WTC11 (cell line): ENCODE measurements around the gene TSSK2. TPM values are rescaled to one million over a fixed set of nuclear protein-coding genes. Genes with fewer than 3 reads are reported as not detected.

Experiments
- ATAC-seq: fragments of 200-7000 bp; cut with Tn5 transposase; 2 replicates; pipeline ENCODE4 v1.10.0; 2021; ENCODE audit warnings: mild to moderate bottlenecking, moderate library complexity
- CTCF ChIA-PET: fragments of 300-600 bp; sonication (Branson Sonifier 250); formaldehyde crosslinking; loops from one replicate; lab custom pipeline; 2021; ENCODE audit warnings: antibody characterized with exemption; lab: Charles Lee
- POLR2A ChIA-PET: fragments of 350-600 bp; sonication (Branson Sonifier 250); formaldehyde crosslinking; loops from one replicate; lab custom pipeline; 2021; ENCODE audit warnings: antibody characterized with exemption; lab: Charles Lee
- DNase-seq: peaks from one replicate; pipeline ENCODE4 v3.0.0; 2021; ENCODE audit warnings: low spot score
- H3K27ac Mint-ChIP-seq: 2 replicates; pipeline ENCODE4 v1.8.0; 2021; ENCODE audit warnings: mixed read lengths
- H3K27me3 Mint-ChIP-seq: 2 replicates; pipeline ENCODE4 v1.8.0; 2021; ENCODE audit warnings: low read depth, mild to moderate bottlenecking, moderate library complexity, mixed read lengths
- H3K36me3 Mint-ChIP-seq: 2 replicates; pipeline ENCODE4 v1.8.0; 2021; ENCODE audit warnings: mixed read lengths
- H3K4me1 Mint-ChIP-seq: 2 replicates; pipeline ENCODE4 v1.8.0; 2022; ENCODE audit warnings: mixed read lengths
- H3K4me3 Mint-ChIP-seq: 2 replicates; pipeline ENCODE4 v1.8.0; 2021; ENCODE audit warnings: mild to moderate bottlenecking, moderate library complexity, mixed read lengths
- H3K9me3 Mint-ChIP-seq: 2 replicates; pipeline ENCODE4 v1.8.0; 2021; ENCODE audit warnings: mixed read lengths
- FOXJ3 ChIP-seq: sonication (generic); formaldehyde crosslinking; IDR thresholded peaks from 2 replicates; pipeline ENCODE4 v1.9.0; 2021; ENCODE audit warnings: missing genetic modification reagents, mild to moderate bottlenecking, borderline replicate concordance
- GABPB1 ChIP-seq: sonication (generic); formaldehyde crosslinking; IDR thresholded peaks from 2 replicates; pipeline ENCODE4 v1.8.1; 2023; ENCODE audit warnings: mild to moderate bottlenecking, missing genetic modification reagents
- JAZF1 ChIP-seq: fragments of 250-450 bp; sonication (Bioruptor Pico); IDR thresholded peaks from 2 replicates; pipeline ENCODE4 v1.9.0; 2021; ENCODE audit warnings: moderate library complexity, mild to moderate bottlenecking, inconsistent platforms
- KAT7 ChIP-seq: sonication (generic); formaldehyde crosslinking; IDR thresholded peaks from 2 replicates; pipeline ENCODE4 v1.8.1; 2023; ENCODE audit warnings: missing genetic modification reagents, mild to moderate bottlenecking, borderline replicate concordance
- NFATC4 ChIP-seq: fragments of 250-450 bp; sonication (Bioruptor Pico); IDR thresholded peaks from 2 replicates; pipeline ENCODE4 v1.9.0; 2021; ENCODE audit warnings: mild to moderate bottlenecking
- PRRX2 ChIP-seq: fragments of 250-450 bp; sonication (Bioruptor Pico); IDR thresholded peaks from 2 replicates; pipeline ENCODE4 v1.8.0; 2021; ENCODE audit warnings: mild to moderate bottlenecking
- SMAD4 ChIP-seq: sonication (generic); formaldehyde crosslinking; IDR thresholded peaks from 2 replicates; pipeline ENCODE4 v1.8.0; 2022; ENCODE audit warnings: mild to moderate bottlenecking, missing genetic modification reagents
- TP53 ChIP-seq: sonication (generic); formaldehyde crosslinking; IDR thresholded peaks from 2 replicates; pipeline ENCODE4 v1.8.1; 2023; ENCODE audit warnings: mild to moderate bottlenecking, missing genetic modification reagents
- ZNF263 ChIP-seq: sonication (generic); formaldehyde crosslinking; IDR thresholded peaks from 2 replicates; pipeline ENCODE4 v1.8.1; 2022; ENCODE audit warnings: low read depth, mild to moderate bottlenecking, moderate library complexity, missing genetic modification reagents
- ZNF416 ChIP-seq: fragments of 250-450 bp; sonication (Bioruptor Pico); IDR thresholded peaks from 2 replicates; pipeline ENCODE4 v1.9.0; 2021; ENCODE audit warnings: mild to moderate bottlenecking, inconsistent platforms
- total RNA-seq: library from RNA; stranded (reverse); gene quantifications from 3 replicates; pipeline ENCODE4 v1.2.3, GENCODE V29; 2021
- TF ChIP-seq, protein P1 (sequence below): sonication (generic); formaldehyde crosslinking; IDR thresholded peaks from 2 replicates; pipeline ENCODE4 v1.8.0; 2022; ENCODE audit warnings: mild to moderate bottlenecking, missing genetic modification reagents
- TF ChIP-seq, protein P2 (sequence below): fragments of 250-450 bp; sonication (Bioruptor Pico); IDR thresholded peaks from 2 replicates; pipeline ENCODE4 v1.9.0; 2021; ENCODE audit warnings: moderate library complexity, mild to moderate bottlenecking, inconsistent platforms, borderline replicate concordance
- TF ChIP-seq, protein P3 (sequence below): sonication (generic); formaldehyde crosslinking; IDR thresholded peaks from 2 replicates; pipeline ENCODE4 v1.8.1; 2022; ENCODE audit warnings: low read depth, mild to moderate bottlenecking, moderate library complexity, missing genetic modification reagents, borderline replicate concordance
- TF ChIP-seq, protein P4 (sequence below): fragments of 250-450 bp; sonication (Bioruptor Pico); IDR thresholded peaks from 2 replicates; pipeline ENCODE4 v1.8.0; 2021; ENCODE audit warnings: mild to moderate bottlenecking
- TF ChIP-seq, protein P5 (sequence below): fragments of 200-600 bp; IDR thresholded peaks from 2 replicates; pipeline ENCODE4 v1.8.0; 2022; ENCODE audit warnings: antibody characterized with exemption
- TF ChIP-seq, protein P6 (sequence below): sonication (generic); formaldehyde crosslinking; conservative IDR thresholded peaks from 2 replicates; pipeline ENCODE4 v1.8.1; 2023; ENCODE audit warnings: mild to moderate bottlenecking, low read depth, missing genetic modification reagents, moderate library complexity

The TSSK2 gene
- total RNA-seq, 1 experiment from 2014 or later: not detected

DNA sequence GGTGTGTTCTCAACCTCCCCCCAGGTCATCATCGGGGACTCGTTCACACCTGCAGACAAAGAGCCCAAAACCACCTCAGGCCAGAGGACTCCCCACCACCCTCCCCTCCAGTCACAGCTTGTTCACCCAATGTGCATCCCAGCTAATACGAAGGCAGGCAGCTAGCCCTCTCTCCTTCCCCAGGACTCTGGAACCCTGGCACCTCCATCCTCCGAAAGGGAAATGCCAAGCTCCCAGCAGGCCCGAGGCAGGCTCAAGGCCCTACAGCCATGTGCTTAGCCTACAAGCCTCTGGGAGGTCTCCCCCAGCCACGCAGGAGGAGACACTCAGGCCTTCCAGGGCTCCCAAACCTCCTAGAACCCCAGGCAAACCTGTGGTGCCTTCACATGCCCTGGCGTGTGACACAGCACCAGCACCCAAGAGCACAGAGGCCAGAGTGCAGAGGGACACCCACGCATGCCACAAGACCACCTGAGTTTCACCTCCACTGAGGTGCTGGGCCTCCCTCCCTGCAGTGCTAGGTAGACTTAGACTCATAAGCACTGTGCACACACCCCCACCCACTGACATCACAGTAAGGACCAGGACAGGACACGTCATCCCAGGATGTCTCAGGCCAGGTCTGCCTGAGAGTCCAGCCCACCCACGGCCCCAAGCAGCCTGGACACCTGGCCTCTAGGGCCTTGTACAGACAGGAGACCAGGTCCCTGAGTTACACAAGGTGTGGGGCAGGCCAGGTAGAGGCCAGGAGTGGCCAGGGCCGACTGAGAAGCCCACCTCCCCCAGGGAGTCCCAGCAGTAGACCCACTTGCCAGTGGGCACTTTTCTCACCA lies 6.5 kb downstream of the TSSK2 start:
- H3K36me3 Mint-ChIP-seq: peaks cover 36% of the 10 kb centered on the region
- ATAC-seq: no peak
- CTCF ChIA-PET: no interaction called here
- H3K27ac Mint-ChIP-seq: no peak overlapping the region
- no peaks in the 10 kb centered on the region for H3K27me3 Mint-ChIP-seq
- POLR2A ChIA-PET: no interaction called here
- no peak for TF ChIP-seq NFATC4 (CRISPR knock-in tag)
- no peak for TF ChIP-seq ZNF263 (CRISPR knock-in tag)
- TF ChIP-seq, protein P1, sequence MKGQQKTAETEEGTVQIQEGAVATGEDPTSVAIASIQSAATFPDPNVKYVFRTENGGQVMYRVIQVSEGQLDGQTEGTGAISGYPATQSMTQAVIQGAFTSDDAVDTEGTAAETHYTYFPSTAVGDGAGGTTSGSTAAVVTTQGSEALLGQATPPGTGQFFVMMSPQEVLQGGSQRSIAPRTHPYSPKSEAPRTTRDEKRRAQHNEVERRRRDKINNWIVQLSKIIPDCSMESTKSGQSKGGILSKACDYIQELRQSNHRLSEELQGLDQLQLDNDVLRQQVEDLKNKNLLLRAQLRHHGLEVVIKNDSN: no peak
- TF ChIP-seq, protein P2, sequence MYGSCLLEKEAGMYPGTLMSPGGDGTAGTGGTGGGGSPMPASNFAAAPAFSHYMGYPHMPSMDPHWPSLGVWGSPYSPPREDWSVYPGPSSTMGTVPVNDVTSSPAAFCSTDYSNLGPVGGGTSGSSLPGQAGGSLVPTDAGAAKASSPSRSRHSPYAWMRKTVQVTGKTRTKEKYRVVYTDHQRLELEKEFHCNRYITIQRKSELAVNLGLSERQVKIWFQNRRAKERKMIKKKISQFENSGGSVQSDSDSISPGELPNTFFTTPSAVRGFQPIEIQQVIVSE (CRISPR knock-in tag): no peak
- no peak for TF ChIP-seq PRRX2
- TF ChIP-seq KAT7 (CRISPR knock-in tag): no peak
- TF ChIP-seq, protein P3, sequence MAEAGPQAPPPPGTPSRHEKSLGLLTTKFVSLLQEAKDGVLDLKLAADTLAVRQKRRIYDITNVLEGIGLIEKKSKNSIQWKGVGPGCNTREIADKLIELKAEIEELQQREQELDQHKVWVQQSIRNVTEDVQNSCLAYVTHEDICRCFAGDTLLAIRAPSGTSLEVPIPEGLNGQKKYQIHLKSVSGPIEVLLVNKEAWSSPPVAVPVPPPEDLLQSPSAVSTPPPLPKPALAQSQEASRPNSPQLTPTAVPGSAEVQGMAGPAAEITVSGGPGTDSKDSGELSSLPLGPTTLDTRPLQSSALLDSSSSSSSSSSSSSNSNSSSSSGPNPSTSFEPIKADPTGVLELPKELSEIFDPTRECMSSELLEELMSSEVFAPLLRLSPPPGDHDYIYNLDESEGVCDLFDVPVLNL (CRISPR knock-in tag): no peak
- no peak for TF ChIP-seq SMAD4 (CRISPR knock-in tag)
- TF ChIP-seq, protein P4, sequence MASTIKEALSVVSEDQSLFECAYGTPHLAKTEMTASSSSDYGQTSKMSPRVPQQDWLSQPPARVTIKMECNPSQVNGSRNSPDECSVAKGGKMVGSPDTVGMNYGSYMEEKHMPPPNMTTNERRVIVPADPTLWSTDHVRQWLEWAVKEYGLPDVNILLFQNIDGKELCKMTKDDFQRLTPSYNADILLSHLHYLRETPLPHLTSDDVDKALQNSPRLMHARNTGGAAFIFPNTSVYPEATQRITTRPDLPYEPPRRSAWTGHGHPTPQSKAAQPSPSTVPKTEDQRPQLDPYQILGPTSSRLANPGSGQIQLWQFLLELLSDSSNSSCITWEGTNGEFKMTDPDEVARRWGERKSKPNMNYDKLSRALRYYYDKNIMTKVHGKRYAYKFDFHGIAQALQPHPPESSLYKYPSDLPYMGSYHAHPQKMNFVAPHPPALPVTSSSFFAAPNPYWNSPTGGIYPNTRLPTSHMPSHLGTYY (CRISPR knock-in tag): no peak
- TF ChIP-seq JAZF1 (CRISPR knock-in tag): no peak
- TF ChIP-seq GABPB1 (CRISPR knock-in tag): no peak
- TF ChIP-seq TP53 (CRISPR knock-in tag): no peak
- TF ChIP-seq ZNF416 (CRISPR knock-in tag): no peak
- TF ChIP-seq, protein P5, sequence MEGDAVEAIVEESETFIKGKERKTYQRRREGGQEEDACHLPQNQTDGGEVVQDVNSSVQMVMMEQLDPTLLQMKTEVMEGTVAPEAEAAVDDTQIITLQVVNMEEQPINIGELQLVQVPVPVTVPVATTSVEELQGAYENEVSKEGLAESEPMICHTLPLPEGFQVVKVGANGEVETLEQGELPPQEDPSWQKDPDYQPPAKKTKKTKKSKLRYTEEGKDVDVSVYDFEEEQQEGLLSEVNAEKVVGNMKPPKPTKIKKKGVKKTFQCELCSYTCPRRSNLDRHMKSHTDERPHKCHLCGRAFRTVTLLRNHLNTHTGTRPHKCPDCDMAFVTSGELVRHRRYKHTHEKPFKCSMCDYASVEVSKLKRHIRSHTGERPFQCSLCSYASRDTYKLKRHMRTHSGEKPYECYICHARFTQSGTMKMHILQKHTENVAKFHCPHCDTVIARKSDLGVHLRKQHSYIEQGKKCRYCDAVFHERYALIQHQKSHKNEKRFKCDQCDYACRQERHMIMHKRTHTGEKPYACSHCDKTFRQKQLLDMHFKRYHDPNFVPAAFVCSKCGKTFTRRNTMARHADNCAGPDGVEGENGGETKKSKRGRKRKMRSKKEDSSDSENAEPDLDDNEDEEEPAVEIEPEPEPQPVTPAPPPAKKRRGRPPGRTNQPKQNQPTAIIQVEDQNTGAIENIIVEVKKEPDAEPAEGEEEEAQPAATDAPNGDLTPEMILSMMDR: no peak
- no peak for TF ChIP-seq FOXJ3 (CRISPR knock-in tag)
- TF ChIP-seq, protein P6, sequence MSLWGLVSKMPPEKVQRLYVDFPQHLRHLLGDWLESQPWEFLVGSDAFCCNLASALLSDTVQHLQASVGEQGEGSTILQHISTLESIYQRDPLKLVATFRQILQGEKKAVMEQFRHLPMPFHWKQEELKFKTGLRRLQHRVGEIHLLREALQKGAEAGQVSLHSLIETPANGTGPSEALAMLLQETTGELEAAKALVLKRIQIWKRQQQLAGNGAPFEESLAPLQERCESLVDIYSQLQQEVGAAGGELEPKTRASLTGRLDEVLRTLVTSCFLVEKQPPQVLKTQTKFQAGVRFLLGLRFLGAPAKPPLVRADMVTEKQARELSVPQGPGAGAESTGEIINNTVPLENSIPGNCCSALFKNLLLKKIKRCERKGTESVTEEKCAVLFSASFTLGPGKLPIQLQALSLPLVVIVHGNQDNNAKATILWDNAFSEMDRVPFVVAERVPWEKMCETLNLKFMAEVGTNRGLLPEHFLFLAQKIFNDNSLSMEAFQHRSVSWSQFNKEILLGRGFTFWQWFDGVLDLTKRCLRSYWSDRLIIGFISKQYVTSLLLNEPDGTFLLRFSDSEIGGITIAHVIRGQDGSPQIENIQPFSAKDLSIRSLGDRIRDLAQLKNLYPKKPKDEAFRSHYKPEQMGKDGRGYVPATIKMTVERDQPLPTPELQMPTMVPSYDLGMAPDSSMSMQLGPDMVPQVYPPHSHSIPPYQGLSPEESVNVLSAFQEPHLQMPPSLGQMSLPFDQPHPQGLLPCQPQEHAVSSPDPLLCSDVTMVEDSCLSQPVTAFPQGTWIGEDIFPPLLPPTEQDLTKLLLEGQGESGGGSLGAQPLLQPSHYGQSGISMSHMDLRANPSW (CRISPR knock-in tag): no peak
- no peak overlapping the region for H3K4me3 Mint-ChIP-seq
- no peaks in the 10 kb centered on the region for H3K9me3 Mint-ChIP-seq
- H3K4me1 Mint-ChIP-seq: no peaks in the 10 kb centered on the region
- no peak for DNase-seq
